ENCODE data around the gene FASTKD2.

Gene FASTKD2

GRCh38 chr2:206833291-206833690 lies 67.9 kb downstream of the FASTKD2 start:
- DNase-seq (ENCODE audit: extremely low read depth in 1 of 2, low read depth in 1 of 2) = no peak

GRCh38 chr2:206836722-206837121 lies 71.3 kb downstream of the FASTKD2 start:
- DNase-seq (ENCODE audit: extremely low read depth in 1 of 2, low read depth in 1 of 2) = no peak

GRCh38 chr2:206837775-206838174 lies 72.4 kb downstream of the FASTKD2 start:
- no peak for DNase-seq (ENCODE audit: extremely low read depth in 1 of 2, low read depth in 1 of 2)

- DNase-seq (ENCODE audit: extremely low read depth in 1 of 2, low read depth in 1 of 2) = no peak
Observed at GRCh38 chr2:206838690-206839089, 73.3 kb downstream of the FASTKD2 start.

- DNase-seq (ENCODE audit: extremely low read depth in 1 of 2, low read depth in 1 of 2) = no peak
Observed at GRCh38 chr2:206840999-206841398, 75.6 kb downstream of the FASTKD2 start.

Data from stimulated activated CD8-positive, alpha-beta memory T cell treated with anti-CD3 and anti-CD28 coated beads, Interleukin-7, amount 100 ng/mL, for 48 hours (primary cell).